Adrenal gland (tissue), 5 donors: ENCODE measurements around the gene KIAA1958.

ENCODE experiments used
- CTCF ChIP-seq, 6 experiments: fragments of 450-650 bp in 4 of 6; fragments of 200-600 bp in 2 of 6; sonication (generic) in 1 of 6; IDR thresholded peaks; 1 replicate in 5 of 6; 2 replicates in 1 of 6; pipeline versions ENCODE4 v1.5.1 to v1.8.0; 2016 to 2021; ENCODE audit warnings: antibody characterized with exemption in 6 of 6, mild to moderate bottlenecking in 2 of 6, moderate library complexity in 1 of 6
- POLR2A ChIP-seq, 2 donors: fragments of 450-650 bp; IDR thresholded peaks; one replicate each; pipeline ENCODE4 v1.6.1; 2017; ENCODE audit warnings: antibody characterized with exemption in 2 of 2, mild to moderate bottlenecking in 2 of 2, moderate library complexity in 1 of 2
- donor health status: DM: no; HTN: no; CAD: no.

GRCh38 chr9:112621018-112621655, 134.5 kb downstream of the KIAA1958 start:
- no peak for TF ChIP-seq POLR2A (IDR thresholded peaks at IDR 0.05)
- TF ChIP-seq CTCF (IDR thresholded peaks at IDR 0.05) = no peak
